NCI-H2081 treated with DMSO at 0.1 percent for 48 hours (cell line): ENCODE results near the gene MAN1A1.

ENCODE experiments used
- DNase-seq: peaks from one replicate; lab custom pipeline; 2025; lab: John Stamatoyannopoulos, UW

The MAN1A1 gene

GRCh38 chr6:119140196-119141140, 209.1 kb downstream of the MAN1A1 start:
- DNase-seq: no peak

- no peak for DNase-seq
Measured at GRCh38 chr6:119138906-119139541, 210.5 kb downstream of the MAN1A1 start.

- no peak for DNase-seq
Measured at GRCh38 chr6:119137194-119138072, 212.1 kb downstream of the MAN1A1 start.

GRCh38 chr6:119134752-119135151, 214.8 kb downstream of the MAN1A1 start:
- DNase-seq: no peak

- DNase-seq: no peak
Measured at GRCh38 chr6:119133400-119133799, 216.2 kb downstream of the MAN1A1 start.

- no peak for DNase-seq
Measured at GRCh38 chr6:119132261-119132981, 217.1 kb downstream of the MAN1A1 start.

GRCh38 chr6:119129968-119130484, 219.5 kb downstream of the MAN1A1 start:
- DNase-seq: no peak

GRCh38 chr6:119129148-119129967, 220.2 kb downstream of the MAN1A1 start:
- DNase-seq: no peak

GRCh38 chr6:119128252-119128912, 221.2 kb downstream of the MAN1A1 start:
- no peak for DNase-seq

GRCh38 chr6:119127627-119128026, 221.9 kb downstream of the MAN1A1 start:
- no peak for DNase-seq
